ENCODE measurements around the gene KRT85.

- TF ChIP-seq EZH2phosphoT487 (IDR thresholded peaks at IDR 0.05; ENCODE audit: insufficient read depth, low read depth) (no peak), EZH2 (IDR thresholded peaks at IDR 0.05; ENCODE audit: insufficient read depth, poor library complexity, severe bottlenecking) (no peak)
Observed at GRCh38 chr12:52356762-52357580, 10.3 kb downstream of the KRT85 start.
